Measurements from ENCODE around the gene TRPM3. TPM values are rescaled to one million over a fixed set of nuclear protein-coding genes. Genes with fewer than 3 reads are reported as not detected.

The TRPM3 gene
- total RNA-seq, 1 experiment from 2014 or later, result not detected

DNA sequence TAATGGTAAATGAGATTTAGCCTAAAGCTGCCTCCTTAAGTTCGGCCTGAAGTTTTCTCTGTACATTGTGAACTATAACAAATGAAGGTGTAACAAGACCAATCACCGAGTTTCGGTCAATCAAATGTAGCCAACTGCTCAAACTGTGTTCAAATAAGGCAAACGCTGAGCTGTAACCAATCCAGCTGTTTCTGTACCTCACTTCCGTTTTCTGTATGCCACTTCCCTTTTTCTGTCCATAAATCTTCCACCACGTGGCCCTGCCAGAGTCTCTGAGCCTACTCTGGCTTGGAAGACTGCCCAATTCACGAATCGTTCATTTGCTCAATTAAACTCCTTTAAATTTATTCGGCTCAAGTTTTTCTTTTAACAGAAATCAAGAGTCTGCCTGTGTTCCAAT lies 513.5 kb downstream of the TRPM3 start:
- TF ChIP-seq, protein P1, sequence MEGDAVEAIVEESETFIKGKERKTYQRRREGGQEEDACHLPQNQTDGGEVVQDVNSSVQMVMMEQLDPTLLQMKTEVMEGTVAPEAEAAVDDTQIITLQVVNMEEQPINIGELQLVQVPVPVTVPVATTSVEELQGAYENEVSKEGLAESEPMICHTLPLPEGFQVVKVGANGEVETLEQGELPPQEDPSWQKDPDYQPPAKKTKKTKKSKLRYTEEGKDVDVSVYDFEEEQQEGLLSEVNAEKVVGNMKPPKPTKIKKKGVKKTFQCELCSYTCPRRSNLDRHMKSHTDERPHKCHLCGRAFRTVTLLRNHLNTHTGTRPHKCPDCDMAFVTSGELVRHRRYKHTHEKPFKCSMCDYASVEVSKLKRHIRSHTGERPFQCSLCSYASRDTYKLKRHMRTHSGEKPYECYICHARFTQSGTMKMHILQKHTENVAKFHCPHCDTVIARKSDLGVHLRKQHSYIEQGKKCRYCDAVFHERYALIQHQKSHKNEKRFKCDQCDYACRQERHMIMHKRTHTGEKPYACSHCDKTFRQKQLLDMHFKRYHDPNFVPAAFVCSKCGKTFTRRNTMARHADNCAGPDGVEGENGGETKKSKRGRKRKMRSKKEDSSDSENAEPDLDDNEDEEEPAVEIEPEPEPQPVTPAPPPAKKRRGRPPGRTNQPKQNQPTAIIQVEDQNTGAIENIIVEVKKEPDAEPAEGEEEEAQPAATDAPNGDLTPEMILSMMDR (IDR thresholded peaks at IDR 0.05; ENCODE audit: unreplicated experiment), result no peak
- no TSS peak for BruUV-seq (replicated peaks)
- H3K9me3 Mint-ChIP-seq (ENCODE audit: low read depth, unreplicated experiment), result peaks cover 2% of the 10 kb centered on the region
- H3K27me3 Mint-ChIP-seq (ENCODE audit: unreplicated experiment), result no peaks in the 10 kb centered on the region
- no peak for DNase-seq
- H3K4me1 Mint-ChIP-seq (ENCODE audit: low read depth, unreplicated experiment), result no peaks in the 10 kb centered on the region
- no peak overlapping the region for H3K27ac Mint-ChIP-seq (ENCODE audit: unreplicated experiment)
- intact Hi-C loops (cut with micrococcal nuclease; ENCODE audit: unreplicated experiment), result no loop called here
- no peaks in the 10 kb centered on the region for H3K36me3 Mint-ChIP-seq (ENCODE audit: insufficient read depth, unreplicated experiment)
- CTCF ChIA-PET, result no interaction called here
- no peak overlapping the region for H3K4me3 Mint-ChIP-seq (ENCODE audit: low read depth, unreplicated experiment)

DNA sequence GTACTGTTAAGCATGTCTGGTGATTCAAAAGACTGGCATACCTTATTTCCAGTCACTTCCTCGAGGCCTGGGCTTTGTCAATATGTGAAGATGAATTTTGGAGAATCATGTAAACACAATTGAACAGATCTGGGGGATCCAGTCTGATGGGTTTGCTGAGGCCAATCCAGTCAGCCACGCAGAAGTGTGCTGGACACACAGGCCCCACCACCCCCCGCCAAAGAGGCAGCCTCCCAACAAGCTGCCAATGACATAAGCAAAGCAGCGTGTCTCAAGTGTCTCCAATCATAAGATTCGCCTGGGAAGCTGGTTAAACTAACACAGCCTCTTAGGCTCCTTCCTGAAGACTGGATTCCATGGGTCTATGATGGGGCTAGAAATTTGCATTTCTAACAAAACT lies 514.1 kb downstream of the TRPM3 start:
- H3K27me3 Mint-ChIP-seq (ENCODE audit: unreplicated experiment), result no peaks in the 10 kb centered on the region
- intact Hi-C loops (cut with micrococcal nuclease; ENCODE audit: unreplicated experiment), result no loop called here
- peaks cover 2% of the 10 kb centered on the region for H3K9me3 Mint-ChIP-seq (ENCODE audit: low read depth, unreplicated experiment)
- H3K4me3 Mint-ChIP-seq (ENCODE audit: low read depth, unreplicated experiment), result no peak overlapping the region
- no peak for DNase-seq
- no peaks in the 10 kb centered on the region for H3K4me1 Mint-ChIP-seq (ENCODE audit: low read depth, unreplicated experiment)
- no TSS peak for BruUV-seq (replicated peaks)
- CTCF ChIA-PET, result no interaction called here
- H3K36me3 Mint-ChIP-seq (ENCODE audit: insufficient read depth, unreplicated experiment), result no peaks in the 10 kb centered on the region
- TF ChIP-seq, protein P1 (IDR thresholded peaks at IDR 0.05; ENCODE audit: unreplicated experiment), result no peak
- no peak overlapping the region for H3K27ac Mint-ChIP-seq (ENCODE audit: unreplicated experiment)

DNA sequence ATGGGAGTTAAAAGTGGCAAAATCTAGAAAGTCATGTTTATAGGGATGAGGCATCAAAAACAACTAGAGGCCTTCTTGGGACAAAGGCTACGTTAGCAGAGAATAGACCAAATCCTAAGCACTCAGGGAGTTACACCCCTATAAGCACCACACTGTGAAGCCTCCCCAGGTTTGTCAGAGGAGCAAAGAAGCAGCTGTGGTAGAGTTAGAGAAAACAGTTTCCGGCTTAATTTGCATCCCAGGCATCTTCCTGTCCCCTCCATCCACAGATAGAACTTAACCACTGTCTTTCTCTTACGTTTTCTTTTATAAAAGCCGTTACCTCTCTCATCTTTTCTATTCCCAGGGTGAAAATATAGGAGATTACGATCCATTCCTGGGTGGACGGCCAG lies 518.4 kb downstream of the TRPM3 start:
- intact Hi-C loops (cut with micrococcal nuclease; ENCODE audit: unreplicated experiment), result loop anchor here (5.0 kb wide), 1 partner anchor 121 kb away; no protein-coding TSS in a partner anchor
- no peaks in the 10 kb centered on the region for H3K27me3 Mint-ChIP-seq (ENCODE audit: unreplicated experiment)
- no peaks in the 10 kb centered on the region for H3K36me3 Mint-ChIP-seq (ENCODE audit: insufficient read depth, unreplicated experiment)
- DNase-seq, result no peak
- H3K4me3 Mint-ChIP-seq (ENCODE audit: low read depth, unreplicated experiment), result no peak overlapping the region
- no peak overlapping the region for H3K27ac Mint-ChIP-seq (ENCODE audit: unreplicated experiment)
- CTCF ChIA-PET, result interaction anchor here (0.6 to 1.8 kb wide), 9 partner anchors 9 to 492 kb away, joined by 3 to 18 read pairs (median 3); partner anchors contain the start of gene KLF9
- TF ChIP-seq, protein P1 (IDR thresholded peaks at IDR 0.05; ENCODE audit: unreplicated experiment), result no peak
- H3K4me1 Mint-ChIP-seq (ENCODE audit: low read depth, unreplicated experiment), result peaks cover 15% of the 10 kb centered on the region
- no TSS peak for BruUV-seq (replicated peaks)
- no peaks in the 10 kb centered on the region for H3K9me3 Mint-ChIP-seq (ENCODE audit: low read depth, unreplicated experiment)

DNA sequence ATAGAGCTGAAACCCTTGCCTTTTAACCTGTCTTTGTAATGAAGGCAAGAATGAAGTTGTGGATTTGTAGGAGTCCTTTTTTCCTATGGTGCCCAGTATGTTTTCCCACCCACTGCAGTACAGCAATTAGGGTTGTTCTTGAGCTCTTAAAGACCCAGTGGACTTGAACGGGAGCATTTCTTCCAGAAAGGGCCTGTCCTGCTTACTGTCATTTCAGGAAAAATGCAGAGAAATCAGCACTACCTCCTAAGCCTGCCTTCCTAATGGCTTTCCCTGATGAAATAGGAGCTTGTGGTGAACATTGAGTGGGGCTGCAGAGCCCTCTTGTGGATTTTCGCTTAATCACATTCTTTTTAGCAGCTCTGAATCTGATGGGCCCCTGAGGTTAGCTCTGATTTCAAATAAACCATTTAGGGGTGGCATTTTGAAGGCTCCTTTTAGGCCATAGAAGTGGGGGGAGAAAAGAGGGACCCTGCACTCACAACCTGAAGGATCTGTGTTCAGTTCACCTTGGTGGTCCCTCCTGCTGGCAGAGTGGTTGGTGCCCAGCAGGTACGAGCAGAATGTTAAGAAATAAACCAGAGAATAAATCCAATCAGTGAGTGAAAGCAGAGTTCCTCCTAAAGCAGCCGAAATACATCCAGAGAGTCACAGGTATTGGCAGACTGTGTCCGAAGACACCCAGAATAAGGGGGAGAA lies 519.0 kb downstream of the TRPM3 start:
- Mint-ChIP-seq H3K36me3 (ENCODE audit: insufficient read depth, unreplicated experiment) (no peaks in the 10 kb centered on the region), H3K4me3 (ENCODE audit: low read depth, unreplicated experiment) (no peak overlapping the region), H3K4me1 (ENCODE audit: low read depth, unreplicated experiment) (peaks cover 15% of the 10 kb centered on the region), H3K27ac (ENCODE audit: unreplicated experiment) (no peak overlapping the region), H3K27me3 (ENCODE audit: unreplicated experiment) (no peaks in the 10 kb centered on the region), H3K9me3 (ENCODE audit: low read depth, unreplicated experiment) (no peaks in the 10 kb centered on the region)
- no TSS peak for BruUV-seq (replicated peaks)
- TF ChIP-seq, protein P1 (IDR thresholded peaks at IDR 0.05; ENCODE audit: unreplicated experiment), result peak; percentile 37
- CTCF ChIA-PET, result interaction anchor here (0.6 to 1.8 kb wide), 12 partner anchors 9 to 491 kb away, joined by 3 to 18 read pairs (median 3); partner anchors contain the start of gene KLF9
- intact Hi-C loops (cut with micrococcal nuclease; ENCODE audit: unreplicated experiment), result loop anchor here (1.0 to 5.0 kb wide), 3 partner anchors 120 to 630 kb away; no protein-coding TSS in a partner anchor
- peak; percentile 41 for DNase-seq
